LNCAP (cell line): Measurements from ENCODE around the gene KRTAP10-5.

Experiments used
- CTCF ChIP-seq: fragments of 450-650 bp; IDR thresholded peaks from 2 replicates; pipeline ENCODE4 v1.5.1; 2017; ENCODE audit warnings: mild to moderate bottlenecking

The KRTAP10-5 gene

DNA sequence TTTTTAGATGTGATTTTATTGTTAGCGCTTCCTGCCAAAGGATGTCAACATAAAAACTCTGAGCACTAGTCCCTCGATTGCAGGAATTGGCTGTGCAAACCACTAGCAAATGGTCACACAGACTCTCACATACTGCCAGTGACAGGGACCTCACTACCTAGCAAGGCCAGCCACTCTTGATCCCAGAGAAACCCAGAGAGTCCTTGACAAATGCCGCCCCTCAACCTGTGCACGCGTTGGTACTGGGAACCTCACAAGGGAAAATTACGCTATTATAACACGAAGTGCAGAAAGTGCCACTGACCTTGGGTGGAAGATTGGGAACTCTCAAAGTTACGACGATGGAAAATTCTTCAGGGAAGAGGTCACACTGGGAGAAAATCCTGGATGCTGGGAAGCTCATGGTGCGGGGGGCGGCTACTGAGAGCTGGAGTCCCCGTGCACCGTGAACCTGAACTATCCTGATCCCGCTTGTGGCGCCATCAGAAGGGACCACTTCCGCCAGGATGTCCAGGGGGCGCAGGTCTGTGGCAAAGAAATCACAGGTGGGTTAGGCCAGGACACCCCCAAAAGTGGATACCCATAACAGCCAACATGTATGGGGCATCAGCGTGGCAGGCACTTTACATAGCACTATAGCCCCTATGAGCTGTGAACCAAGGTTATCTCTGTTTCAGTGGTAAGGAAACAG lies 12.8 kb downstream of the KRTAP10-5 start:
- TF ChIP-seq CTCF = no peak

GRCh38 chr21:44566403-44566802 lies 14.0 kb downstream of the KRTAP10-5 start:
- TF ChIP-seq CTCF = no peak

- no peak for TF ChIP-seq CTCF
Measured at GRCh38 chr21:44564886-44565598, 15.4 kb downstream of the KRTAP10-5 start.

DNA sequence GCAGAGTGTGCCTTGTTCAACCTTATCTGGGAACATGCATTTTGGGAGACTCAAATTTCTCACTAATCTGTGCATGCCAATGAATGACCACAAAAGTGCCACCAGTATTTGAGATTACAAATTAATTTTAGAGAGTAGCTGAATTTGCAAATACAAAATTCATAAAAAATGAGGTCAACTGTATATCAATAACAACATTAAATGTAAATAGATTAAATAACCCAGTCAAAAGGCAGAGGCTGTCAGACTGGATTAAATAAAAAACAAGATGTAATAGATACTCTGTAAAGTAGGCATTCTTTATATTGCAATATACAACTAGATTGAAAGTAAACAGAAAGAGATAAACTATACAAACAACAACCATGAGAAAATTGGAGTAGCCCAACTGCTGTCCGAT lies 16.3 kb downstream of the KRTAP10-5 start:
- no peak for TF ChIP-seq CTCF

DNA sequence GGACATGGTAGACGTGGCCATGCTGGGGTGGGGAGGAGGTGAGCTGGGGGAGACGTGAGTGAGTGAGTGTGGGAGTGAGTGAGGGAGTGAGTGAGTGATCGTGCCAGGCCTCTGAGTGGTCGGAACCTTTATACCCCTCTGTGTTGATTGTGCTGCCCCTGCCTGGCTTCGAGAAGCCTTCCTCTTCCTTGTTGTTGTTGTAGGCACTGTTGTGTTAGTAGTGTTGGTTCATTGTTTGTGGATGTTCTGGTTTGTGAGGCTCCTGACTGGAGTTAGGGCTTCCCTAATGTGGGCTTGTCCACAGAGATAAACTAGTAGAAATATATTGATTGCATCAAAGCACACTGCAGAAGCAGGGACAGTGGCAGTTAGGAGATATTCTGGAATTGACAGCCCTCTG lies 21.7 kb downstream of the KRTAP10-5 start, which contains the start of gene KRTAP10-3:
Gene KRTAP10-3 (minus strand): TSS at position 101 of the 400 bp plus-strand sequence. CDS start 80 bp downstream, at position 21.
- TF ChIP-seq CTCF = no peak

GRCh38 chr21:44557491-44558328 lies 22.7 kb downstream of the KRTAP10-5 start:
- TF ChIP-seq CTCF = no peak

DNA sequence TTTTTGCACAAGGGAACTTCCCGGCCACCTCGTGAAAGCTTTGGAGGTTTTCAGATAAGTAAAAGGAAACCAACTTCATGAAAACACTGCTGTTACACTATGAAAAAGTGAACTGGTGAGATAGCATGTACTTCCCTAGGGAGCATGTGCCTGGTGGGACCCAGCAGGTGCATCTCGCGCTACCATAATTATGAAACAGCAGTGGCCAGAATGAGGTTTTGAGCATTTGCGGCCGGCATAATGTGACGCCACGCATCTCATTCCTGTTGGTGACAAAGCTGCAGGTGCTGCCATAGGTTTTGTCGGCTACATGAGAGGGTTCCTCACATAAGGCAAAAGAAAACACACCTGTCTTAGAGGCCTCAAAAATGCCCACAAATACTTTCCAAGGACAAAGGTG lies 23.5 kb downstream of the KRTAP10-5 start:
- TF ChIP-seq CTCF = no peak
